Neural cell (in vitro differentiated cells): ENCODE data around the gene EVA1A. TPM values are rescaled to one million over a fixed set of nuclear protein-coding genes. Genes with fewer than 3 reads are reported as not detected.

Source experiments
- H2AFZ ChIP-seq: fragments of 200-600, 300-800 bp; sonication (generic), shearing (Covaris generic); 2 replicates; pipeline ENCODE4 v1.6.0; 2014; ENCODE audit warnings: low read depth, mild to moderate bottlenecking, antibody characterized with exemption, low read length, moderate library complexity
- H3F3A ChIP-seq: fragments of 200-600 bp; shearing (Covaris generic); 2 replicates; pipeline ENCODE4 v1.6.1; 2016; ENCODE audit warnings: mild to moderate bottlenecking, moderate library complexity, mixed read lengths, antibody characterized with exemption, low read length; ENCODE audit not compliant: insufficient read depth, poor library complexity, severe bottlenecking
- H3K27ac ChIP-seq: fragments of 200-600, 300-800 bp; sonication (generic), shearing (Covaris generic); 2 replicates; pipeline ENCODE4 v1.5.1; 2014; ENCODE audit warnings: mild to moderate bottlenecking, low read length, moderate library complexity
- H3K27me3 ChIP-seq: fragments of 300-800, 200-600 bp; sonication (generic), shearing (Covaris generic); 2 replicates; pipeline ENCODE4 v1.6.0; 2014; ENCODE audit warnings: mild to moderate bottlenecking, low read depth, low read length, moderate library complexity; ENCODE audit not compliant: insufficient read depth
- H3K36me3 ChIP-seq: fragments of 300-800, 200-600 bp; sonication (generic), shearing (Covaris generic); 2 replicates; pipeline ENCODE4 v1.5.1; 2014; ENCODE audit warnings: mild to moderate bottlenecking, antibody characterized with exemption, low read length, moderate library complexity; ENCODE audit not compliant: insufficient read depth
- H3K4me2 ChIP-seq: fragments of 300-800, 200-600 bp; sonication (generic), shearing (Covaris generic); 2 replicates; pipeline ENCODE4 v1.6.0; 2014; ENCODE audit warnings: mild to moderate bottlenecking, low read length
- H3K4me3 ChIP-seq: fragments of 300-800, 200-600 bp; sonication (generic), shearing (Covaris generic); 2 replicates; pipeline ENCODE4 v1.5.1; 2014; ENCODE audit warnings: mild to moderate bottlenecking, low read length, moderate library complexity
- H3K79me2 ChIP-seq: fragments of 200-600 bp; shearing (Covaris generic); replicated peaks from 2 replicates; pipeline ENCODE4 v1.6.0; 2014; ENCODE audit warnings: mild to moderate bottlenecking, low read length, moderate library complexity; ENCODE audit not compliant: insufficient read depth
- H3K9ac ChIP-seq: fragments of 300-800, 200-600 bp; sonication (generic), shearing (Covaris generic); 2 replicates; pipeline ENCODE4 v1.6.1; 2016; ENCODE audit warnings: mild to moderate bottlenecking, low read length, mixed read lengths
- H3K9me2 ChIP-seq: fragments of 200-600 bp; shearing (Covaris generic); 2 replicates; pipeline ENCODE4 v1.6.1; 2016; ENCODE audit warnings: mild to moderate bottlenecking, low read length, mixed read lengths; ENCODE audit not compliant: insufficient read depth
- H3K9me3 ChIP-seq: fragments of 200-600, 300-800 bp; sonication (generic), shearing (Covaris generic); 2 replicates; pipeline ENCODE4 v1.6.1; 2016; ENCODE audit warnings: mild to moderate bottlenecking, mixed run types, low read length, moderate library complexity, mixed read lengths
- H4K20me1 ChIP-seq: fragments of 200-600 bp; shearing (Covaris generic); 2 replicates; pipeline ENCODE4 v1.6.1; 2016; ENCODE audit warnings: mild to moderate bottlenecking, mixed run types; ENCODE audit not compliant: insufficient read depth
- EP300 ChIP-seq: fragments of 450-650 bp; conservative IDR thresholded peaks from 2 replicates; pipeline ENCODE4 v1.6.1; 2014; ENCODE audit warnings: antibody characterized with exemption, mild to moderate bottlenecking, moderate library complexity; ENCODE audit not compliant: poor library complexity, severe bottlenecking
- EZH2 ChIP-seq: fragments of 200-600, 300-800 bp; shearing (Covaris generic), sonication (generic); IDR thresholded peaks from 2 replicates; pipeline ENCODE4 v1.6.1; 2014; ENCODE audit warnings: antibody characterized with exemption, low read length, borderline replicate concordance, mild to moderate bottlenecking; ENCODE audit not compliant: insufficient read depth, poor library complexity, severe bottlenecking
- MXI1 ChIP-seq: fragments of 450-650 bp; conservative IDR thresholded peaks from 2 replicates; pipeline ENCODE4 v1.6.1; 2014; ENCODE audit warnings: antibody characterized with exemption, mild to moderate bottlenecking; ENCODE audit not compliant: poor library complexity, severe bottlenecking
- POLR2AphosphoS5 ChIP-seq: IDR thresholded peaks from 2 replicates; pipeline ENCODE4 v1.6.1; 2012
- RAD21 ChIP-seq: fragments of 450-650 bp; conservative IDR thresholded peaks from 2 replicates; pipeline ENCODE4 v1.6.1; 2014; ENCODE audit warnings: antibody characterized with exemption, mild to moderate bottlenecking, moderate library complexity
- SMC3 ChIP-seq: fragments of 450-650 bp; conservative IDR thresholded peaks from 2 replicates; pipeline ENCODE4 v1.6.1; 2014; ENCODE audit warnings: antibody characterized with exemption, mild to moderate bottlenecking, moderate library complexity; ENCODE audit not compliant: poor library complexity
- TAF1 ChIP-seq: IDR thresholded peaks from 2 replicates; pipeline ENCODE4 v1.6.1; 2012; ENCODE audit warnings: low read depth
- polyA plus RNA-seq: library from polyadenylated mRNA; depleted of rRNA; stranded (reverse); fragments of >200 nt; gene quantifications from 2 replicates; pipeline ENCODE4 v1.2.3, GENCODE V29; 2014
- TF ChIP-seq, protein P1 (sequence below): fragments of 450-650 bp; IDR thresholded peaks from 2 replicates; pipeline ENCODE4 v1.5.1; 2014; ENCODE audit warnings: antibody characterized with exemption, mild to moderate bottlenecking, moderate library complexity; ENCODE audit not compliant: poor library complexity, severe bottlenecking
- TF ChIP-seq, protein P2 (sequence below): IDR thresholded peaks from 2 replicates; pipeline ENCODE4 v1.6.1; 2012; ENCODE audit warnings: borderline replicate concordance

Gene EVA1A
- polyA plus RNA-seq, 1 donor from 2014 or later = not detected

DNA sequence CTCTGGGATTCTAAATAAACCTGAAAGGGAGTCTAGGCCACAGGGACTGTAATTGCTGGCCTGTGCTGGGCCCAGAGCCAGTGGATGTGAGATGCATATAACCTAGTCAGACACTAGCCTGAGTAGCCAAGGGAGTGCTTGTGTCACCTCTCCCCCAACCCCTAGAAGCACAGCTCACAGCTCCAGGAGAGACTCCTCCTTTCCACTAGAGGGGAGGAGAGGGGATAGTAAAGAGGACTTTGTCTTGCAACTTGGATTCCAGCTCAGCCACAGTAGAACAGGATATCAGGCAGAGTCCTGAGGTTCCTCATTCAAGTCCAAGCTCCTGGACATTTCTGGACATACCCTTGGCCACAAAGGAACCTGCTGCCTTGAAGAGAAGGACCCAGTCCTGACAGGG, 18.4 kb upstream of the EVA1A start:
- Histone ChIP-seq H3K9ac (no peak overlapping the region), H4K20me1 (no peaks in the 10 kb centered on the region), H3K27me3 (no peaks in the 10 kb centered on the region), H3K4me3 (no peak overlapping the region), H3F3A (no peaks in the 10 kb centered on the region), H3K36me3 (no peaks in the 10 kb centered on the region), H3K27ac (no peak overlapping the region), H2AFZ (no peak overlapping the region), H3K79me2 (no peaks in the 10 kb centered on the region), H3K4me2 (no peak overlapping the region), H3K9me3 (no peaks in the 10 kb centered on the region), H3K9me2 (no peaks in the 10 kb centered on the region)
- TF ChIP-seq, protein P1, sequence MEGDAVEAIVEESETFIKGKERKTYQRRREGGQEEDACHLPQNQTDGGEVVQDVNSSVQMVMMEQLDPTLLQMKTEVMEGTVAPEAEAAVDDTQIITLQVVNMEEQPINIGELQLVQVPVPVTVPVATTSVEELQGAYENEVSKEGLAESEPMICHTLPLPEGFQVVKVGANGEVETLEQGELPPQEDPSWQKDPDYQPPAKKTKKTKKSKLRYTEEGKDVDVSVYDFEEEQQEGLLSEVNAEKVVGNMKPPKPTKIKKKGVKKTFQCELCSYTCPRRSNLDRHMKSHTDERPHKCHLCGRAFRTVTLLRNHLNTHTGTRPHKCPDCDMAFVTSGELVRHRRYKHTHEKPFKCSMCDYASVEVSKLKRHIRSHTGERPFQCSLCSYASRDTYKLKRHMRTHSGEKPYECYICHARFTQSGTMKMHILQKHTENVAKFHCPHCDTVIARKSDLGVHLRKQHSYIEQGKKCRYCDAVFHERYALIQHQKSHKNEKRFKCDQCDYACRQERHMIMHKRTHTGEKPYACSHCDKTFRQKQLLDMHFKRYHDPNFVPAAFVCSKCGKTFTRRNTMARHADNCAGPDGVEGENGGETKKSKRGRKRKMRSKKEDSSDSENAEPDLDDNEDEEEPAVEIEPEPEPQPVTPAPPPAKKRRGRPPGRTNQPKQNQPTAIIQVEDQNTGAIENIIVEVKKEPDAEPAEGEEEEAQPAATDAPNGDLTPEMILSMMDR = no peak
- no peak for TF ChIP-seq POLR2AphosphoS5
- TF ChIP-seq TAF1 = no peak
- no peak for TF ChIP-seq RAD21
- TF ChIP-seq EZH2 = no peak
- TF ChIP-seq, protein P2, sequence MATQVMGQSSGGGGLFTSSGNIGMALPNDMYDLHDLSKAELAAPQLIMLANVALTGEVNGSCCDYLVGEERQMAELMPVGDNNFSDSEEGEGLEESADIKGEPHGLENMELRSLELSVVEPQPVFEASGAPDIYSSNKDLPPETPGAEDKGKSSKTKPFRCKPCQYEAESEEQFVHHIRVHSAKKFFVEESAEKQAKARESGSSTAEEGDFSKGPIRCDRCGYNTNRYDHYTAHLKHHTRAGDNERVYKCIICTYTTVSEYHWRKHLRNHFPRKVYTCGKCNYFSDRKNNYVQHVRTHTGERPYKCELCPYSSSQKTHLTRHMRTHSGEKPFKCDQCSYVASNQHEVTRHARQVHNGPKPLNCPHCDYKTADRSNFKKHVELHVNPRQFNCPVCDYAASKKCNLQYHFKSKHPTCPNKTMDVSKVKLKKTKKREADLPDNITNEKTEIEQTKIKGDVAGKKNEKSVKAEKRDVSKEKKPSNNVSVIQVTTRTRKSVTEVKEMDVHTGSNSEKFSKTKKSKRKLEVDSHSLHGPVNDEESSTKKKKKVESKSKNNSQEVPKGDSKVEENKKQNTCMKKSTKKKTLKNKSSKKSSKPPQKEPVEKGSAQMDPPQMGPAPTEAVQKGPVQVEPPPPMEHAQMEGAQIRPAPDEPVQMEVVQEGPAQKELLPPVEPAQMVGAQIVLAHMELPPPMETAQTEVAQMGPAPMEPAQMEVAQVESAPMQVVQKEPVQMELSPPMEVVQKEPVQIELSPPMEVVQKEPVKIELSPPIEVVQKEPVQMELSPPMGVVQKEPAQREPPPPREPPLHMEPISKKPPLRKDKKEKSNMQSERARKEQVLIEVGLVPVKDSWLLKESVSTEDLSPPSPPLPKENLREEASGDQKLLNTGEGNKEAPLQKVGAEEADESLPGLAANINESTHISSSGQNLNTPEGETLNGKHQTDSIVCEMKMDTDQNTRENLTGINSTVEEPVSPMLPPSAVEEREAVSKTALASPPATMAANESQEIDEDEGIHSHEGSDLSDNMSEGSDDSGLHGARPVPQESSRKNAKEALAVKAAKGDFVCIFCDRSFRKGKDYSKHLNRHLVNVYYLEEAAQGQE = no peak
- TF ChIP-seq MXI1 = no peak
- no peak for TF ChIP-seq SMC3
- TF ChIP-seq EP300 = no peak

- H3K27me3 ChIP-seq = no peaks in the 10 kb centered on the region
- no peaks in the 10 kb centered on the region for H4K20me1 ChIP-seq
- no peak overlapping the region for H3K9ac ChIP-seq
- H3K4me3 ChIP-seq = no peak overlapping the region
- H2AFZ ChIP-seq = no peak overlapping the region
- H3K36me3 ChIP-seq = no peaks in the 10 kb centered on the region
- H3K9me2 ChIP-seq = no peaks in the 10 kb centered on the region
- no peaks in the 10 kb centered on the region for H3F3A ChIP-seq
- TF ChIP-seq POLR2AphosphoS5 (no peak), EP300 (no peak), MXI1 (no peak), RAD21 (no peak), EZH2 (no peak), TAF1 (no peak), SMC3 (no peak)
- TF ChIP-seq, protein P2 = no peak
- TF ChIP-seq, protein P1 = no peak
- H3K9me3 ChIP-seq = no peaks in the 10 kb centered on the region
- no peak overlapping the region for H3K27ac ChIP-seq
- H3K79me2 ChIP-seq = no peaks in the 10 kb centered on the region
- H3K4me2 ChIP-seq = no peak overlapping the region
These were observed 16.5 kb upstream of the EVA1A start for GRCh38 chr2:75577280-75577679.
